HL-60 (cell line): ENCODE data around the gene COL28A1.

ENCODE experiments used
- DNase-seq, 2 experiments: peaks; one replicate each; pipeline ENCODE4 v3.0.0-alpha.2; 2010 to 2020; ENCODE audit warnings: low read depth in 1 of 2, low spot score in 1 of 2
- H3K27ac ChIP-seq: fragments of 250-450 bp; sonication (Bioruptor Pico); replicated peaks from 2 replicates; pipeline ENCODE4 v1.5.1; 2020; ENCODE audit warnings: mild to moderate bottlenecking, moderate library complexity
- H3K27me3 ChIP-seq: fragments of 250-450 bp; sonication (Bioruptor Pico); 2 replicates; pipeline ENCODE4 v1.5.1; 2021; ENCODE audit warnings: mild to moderate bottlenecking, moderate library complexity; ENCODE audit not compliant: insufficient read depth, poor library complexity, severe bottlenecking
- H3K4me3 ChIP-seq: replicated peaks from 2 replicates; pipeline ENCODE4 v1.5.1; 2011; ENCODE audit warnings: mild to moderate bottlenecking, control low read depth, low read length; ENCODE audit not compliant: insufficient read depth
- GABPA ChIP-seq: IDR thresholded peaks from 2 replicates; pipeline ENCODE4 v1.6.1; 2012; ENCODE audit warnings: low read depth
- POLR2AphosphoS5 ChIP-seq: IDR thresholded peaks from 2 replicates; pipeline ENCODE4 v1.6.1; 2012; ENCODE audit warnings: low read depth
- SPI1 ChIP-seq: IDR thresholded peaks from 2 replicates; pipeline ENCODE4 v1.6.1; 2012; ENCODE audit warnings: low read depth, mild to moderate bottlenecking, borderline replicate concordance
- TF ChIP-seq, protein P1 (sequence below): IDR thresholded peaks from one replicate; pipeline ENCODE4 v1.5.1; 2011; ENCODE audit warnings: low read length, control low read depth, inconsistent platforms; ENCODE audit not compliant: insufficient read depth
- TF ChIP-seq, protein P2 (sequence below): IDR thresholded peaks from 2 replicates; pipeline ENCODE4 v1.6.1; 2012; ENCODE audit warnings: low read depth; ENCODE audit not compliant: insufficient replicate concordance

Gene COL28A1

DNA sequence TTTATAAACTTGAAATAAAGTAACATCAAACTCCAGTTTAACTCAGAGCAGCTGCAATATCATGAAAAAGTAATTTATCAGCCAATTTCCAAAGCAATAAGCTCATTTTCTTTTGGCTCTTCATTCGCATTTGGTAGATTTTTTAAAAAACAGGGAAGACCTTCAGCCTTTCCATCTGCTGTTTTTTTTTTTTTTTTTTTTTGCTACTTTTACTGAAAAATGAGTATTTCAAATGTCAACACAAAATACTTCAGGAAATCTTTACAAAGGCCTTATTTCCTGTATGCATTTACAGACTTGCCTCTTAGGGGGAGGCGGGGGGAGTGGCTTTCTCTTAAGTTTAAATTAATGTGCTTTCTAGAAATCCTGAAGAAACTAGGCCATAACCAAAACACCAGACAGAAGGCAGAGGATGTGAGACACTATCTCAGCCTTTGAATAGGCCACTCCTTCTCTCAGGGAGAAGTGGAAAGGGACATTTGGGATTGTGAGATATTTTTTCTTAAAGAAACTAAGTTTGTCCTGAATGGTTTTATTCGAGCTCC lies 91.8 kb downstream of the COL28A1 start:
- Histone ChIP-seq H3K4me3 (no peak overlapping the region), H3K27me3 (no peaks in the 10 kb centered on the region), H3K27ac (no peak overlapping the region)
- TF ChIP-seq POLR2AphosphoS5 (no peak), GABPA (no peak)
- TF ChIP-seq, protein P1, sequence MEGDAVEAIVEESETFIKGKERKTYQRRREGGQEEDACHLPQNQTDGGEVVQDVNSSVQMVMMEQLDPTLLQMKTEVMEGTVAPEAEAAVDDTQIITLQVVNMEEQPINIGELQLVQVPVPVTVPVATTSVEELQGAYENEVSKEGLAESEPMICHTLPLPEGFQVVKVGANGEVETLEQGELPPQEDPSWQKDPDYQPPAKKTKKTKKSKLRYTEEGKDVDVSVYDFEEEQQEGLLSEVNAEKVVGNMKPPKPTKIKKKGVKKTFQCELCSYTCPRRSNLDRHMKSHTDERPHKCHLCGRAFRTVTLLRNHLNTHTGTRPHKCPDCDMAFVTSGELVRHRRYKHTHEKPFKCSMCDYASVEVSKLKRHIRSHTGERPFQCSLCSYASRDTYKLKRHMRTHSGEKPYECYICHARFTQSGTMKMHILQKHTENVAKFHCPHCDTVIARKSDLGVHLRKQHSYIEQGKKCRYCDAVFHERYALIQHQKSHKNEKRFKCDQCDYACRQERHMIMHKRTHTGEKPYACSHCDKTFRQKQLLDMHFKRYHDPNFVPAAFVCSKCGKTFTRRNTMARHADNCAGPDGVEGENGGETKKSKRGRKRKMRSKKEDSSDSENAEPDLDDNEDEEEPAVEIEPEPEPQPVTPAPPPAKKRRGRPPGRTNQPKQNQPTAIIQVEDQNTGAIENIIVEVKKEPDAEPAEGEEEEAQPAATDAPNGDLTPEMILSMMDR, result no peak
- no peak for DNase-seq

DNA sequence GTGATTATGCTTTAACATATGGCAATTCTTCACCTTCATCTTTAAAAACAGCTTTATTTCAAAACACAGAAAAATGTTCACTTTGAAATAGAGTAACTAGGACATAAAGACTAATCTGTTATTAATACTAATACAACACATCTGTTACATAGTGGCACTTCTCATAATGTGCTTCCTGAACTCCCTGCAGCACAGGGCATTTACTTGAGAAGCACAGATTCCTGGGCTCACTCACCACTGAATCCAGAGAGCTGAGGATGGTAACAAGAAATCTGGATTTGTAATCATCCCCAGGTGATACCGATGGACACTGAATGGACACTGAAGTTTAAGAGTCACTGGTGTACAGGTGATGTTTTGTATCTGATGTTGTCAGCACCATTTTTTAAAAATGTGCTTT lies 96.1 kb downstream of the COL28A1 start:
- TF ChIP-seq POLR2AphosphoS5 (no peak), SPI1 (no peak), GABPA (no peak)
- TF ChIP-seq, protein P1, result no peak
- TF ChIP-seq, protein P2, sequence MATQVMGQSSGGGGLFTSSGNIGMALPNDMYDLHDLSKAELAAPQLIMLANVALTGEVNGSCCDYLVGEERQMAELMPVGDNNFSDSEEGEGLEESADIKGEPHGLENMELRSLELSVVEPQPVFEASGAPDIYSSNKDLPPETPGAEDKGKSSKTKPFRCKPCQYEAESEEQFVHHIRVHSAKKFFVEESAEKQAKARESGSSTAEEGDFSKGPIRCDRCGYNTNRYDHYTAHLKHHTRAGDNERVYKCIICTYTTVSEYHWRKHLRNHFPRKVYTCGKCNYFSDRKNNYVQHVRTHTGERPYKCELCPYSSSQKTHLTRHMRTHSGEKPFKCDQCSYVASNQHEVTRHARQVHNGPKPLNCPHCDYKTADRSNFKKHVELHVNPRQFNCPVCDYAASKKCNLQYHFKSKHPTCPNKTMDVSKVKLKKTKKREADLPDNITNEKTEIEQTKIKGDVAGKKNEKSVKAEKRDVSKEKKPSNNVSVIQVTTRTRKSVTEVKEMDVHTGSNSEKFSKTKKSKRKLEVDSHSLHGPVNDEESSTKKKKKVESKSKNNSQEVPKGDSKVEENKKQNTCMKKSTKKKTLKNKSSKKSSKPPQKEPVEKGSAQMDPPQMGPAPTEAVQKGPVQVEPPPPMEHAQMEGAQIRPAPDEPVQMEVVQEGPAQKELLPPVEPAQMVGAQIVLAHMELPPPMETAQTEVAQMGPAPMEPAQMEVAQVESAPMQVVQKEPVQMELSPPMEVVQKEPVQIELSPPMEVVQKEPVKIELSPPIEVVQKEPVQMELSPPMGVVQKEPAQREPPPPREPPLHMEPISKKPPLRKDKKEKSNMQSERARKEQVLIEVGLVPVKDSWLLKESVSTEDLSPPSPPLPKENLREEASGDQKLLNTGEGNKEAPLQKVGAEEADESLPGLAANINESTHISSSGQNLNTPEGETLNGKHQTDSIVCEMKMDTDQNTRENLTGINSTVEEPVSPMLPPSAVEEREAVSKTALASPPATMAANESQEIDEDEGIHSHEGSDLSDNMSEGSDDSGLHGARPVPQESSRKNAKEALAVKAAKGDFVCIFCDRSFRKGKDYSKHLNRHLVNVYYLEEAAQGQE, result no peak
- H3K27me3 ChIP-seq, result no peaks in the 10 kb centered on the region
- no peak overlapping the region for H3K27ac ChIP-seq
- H3K4me3 ChIP-seq, result no peak overlapping the region
- DNase-seq, result no peak

- no peak overlapping the region for H3K4me3 ChIP-seq
- H3K27ac ChIP-seq, result no peak overlapping the region
- no peaks in the 10 kb centered on the region for H3K27me3 ChIP-seq
- no peak for TF ChIP-seq SPI1
- TF ChIP-seq, protein P1, result no peak
- TF ChIP-seq, protein P2, result no peak
- no peak for TF ChIP-seq POLR2AphosphoS5
- TF ChIP-seq GABPA, result no peak
- no peak for DNase-seq
Measured at GRCh38 chr7:7438851-7439250, 96.8 kb downstream of the COL28A1 start.

- Histone ChIP-seq H3K27ac (no peak overlapping the region), H3K27me3 (no peaks in the 10 kb centered on the region), H3K4me3 (no peak overlapping the region)
- TF ChIP-seq, protein P1, result no peak
- TF ChIP-seq POLR2AphosphoS5 (no peak), SPI1 (no peak), GABPA (no peak)
- TF ChIP-seq, protein P2, result no peak
- DNase-seq, result no peak
Measured at GRCh38 chr7:7435978-7436377, 99.7 kb downstream of the COL28A1 start.
